GM21390 (cell line): ENCODE data around the gene LRIF1.
"Not testable (repeated sequence)": the region's sequence is repeated elsewhere in the genome, so short reads cannot be mapped to it uniquely, and the experiment has no call there.

Experiments used
- ATAC-seq: cut with Tn5 transposase; IDR thresholded peaks from one replicate; pipeline ENCODE4 v1.9.1; 2021; ENCODE audit not compliant: unreplicated experiment

Gene LRIF1

GRCh38 chr1:110963691-110964454 lies at the start of gene LRIF1:
Gene LRIF1 (minus strand): TSS chr1:110963922. CDS start chr1:110963688, 234 bp downstream.
- peak; percentile 96 for ATAC-seq

- ATAC-seq = no peak
These were observed 44.3 kb upstream of the LRIF1 start for GRCh38 chr1:111008031-111008430.

GRCh38 chr1:111006556-111006955 lies 42.8 kb upstream of the LRIF1 start:
- no peak for ATAC-seq

- ATAC-seq = not testable (repeated sequence)
These were observed 35.9 kb upstream of the LRIF1 start for GRCh38 chr1:110999607-111000006.

- not testable (repeated sequence) for ATAC-seq
These were observed 28.6 kb upstream of the LRIF1 start for GRCh38 chr1:110992329-110992728.

- ATAC-seq = not testable (repeated sequence)
These were observed 27.6 kb upstream of the LRIF1 start for GRCh38 chr1:110991295-110991694.

GRCh38 chr1:110990541-110990940 lies 26.8 kb upstream of the LRIF1 start:
- ATAC-seq = no peak

GRCh38 chr1:110986407-110986891 lies 22.7 kb upstream of the LRIF1 start:
- no peak for ATAC-seq

- no peak for ATAC-seq
These were observed 18.6 kb upstream of the LRIF1 start for GRCh38 chr1:110982320-110982719.

GRCh38 chr1:110979154-110979553 lies 15.4 kb upstream of the LRIF1 start:
- no peak for ATAC-seq

GRCh38 chr1:110976089-110976488 lies 12.4 kb upstream of the LRIF1 start:
- no peak for ATAC-seq

GRCh38 chr1:110975265-110975664 lies 11.5 kb upstream of the LRIF1 start:
- ATAC-seq = no peak

- no peak for ATAC-seq
These were observed 3.5 kb upstream of the LRIF1 start for GRCh38 chr1:110967256-110967655.

- no peak for ATAC-seq
These were observed 757 bp upstream of the LRIF1 start for GRCh38 chr1:110964455-110964903.

GRCh38 chr1:110962892-110963690 lies 631 bp downstream of the LRIF1 start:
- peak; percentile 35 for ATAC-seq

GRCh38 chr1:110961902-110962301 lies 1.8 kb downstream of the LRIF1 start:
- ATAC-seq = no peak

- ATAC-seq = no peak
These were observed 2.8 kb downstream of the LRIF1 start for GRCh38 chr1:110960777-110961420.

- no peak for ATAC-seq
These were observed 5.9 kb downstream of the LRIF1 start for GRCh38 chr1:110957798-110958197.

GRCh38 chr1:110956586-110956985 lies 7.1 kb downstream of the LRIF1 start:
- ATAC-seq = no peak

- ATAC-seq = no peak
These were observed 10.7 kb downstream of the LRIF1 start for GRCh38 chr1:110953031-110953430.

- ATAC-seq = no peak
These were observed 11.7 kb downstream of the LRIF1 start for GRCh38 chr1:110952031-110952430.
